ENCODE results near the gene WDR93.

The WDR93 gene

DNA sequence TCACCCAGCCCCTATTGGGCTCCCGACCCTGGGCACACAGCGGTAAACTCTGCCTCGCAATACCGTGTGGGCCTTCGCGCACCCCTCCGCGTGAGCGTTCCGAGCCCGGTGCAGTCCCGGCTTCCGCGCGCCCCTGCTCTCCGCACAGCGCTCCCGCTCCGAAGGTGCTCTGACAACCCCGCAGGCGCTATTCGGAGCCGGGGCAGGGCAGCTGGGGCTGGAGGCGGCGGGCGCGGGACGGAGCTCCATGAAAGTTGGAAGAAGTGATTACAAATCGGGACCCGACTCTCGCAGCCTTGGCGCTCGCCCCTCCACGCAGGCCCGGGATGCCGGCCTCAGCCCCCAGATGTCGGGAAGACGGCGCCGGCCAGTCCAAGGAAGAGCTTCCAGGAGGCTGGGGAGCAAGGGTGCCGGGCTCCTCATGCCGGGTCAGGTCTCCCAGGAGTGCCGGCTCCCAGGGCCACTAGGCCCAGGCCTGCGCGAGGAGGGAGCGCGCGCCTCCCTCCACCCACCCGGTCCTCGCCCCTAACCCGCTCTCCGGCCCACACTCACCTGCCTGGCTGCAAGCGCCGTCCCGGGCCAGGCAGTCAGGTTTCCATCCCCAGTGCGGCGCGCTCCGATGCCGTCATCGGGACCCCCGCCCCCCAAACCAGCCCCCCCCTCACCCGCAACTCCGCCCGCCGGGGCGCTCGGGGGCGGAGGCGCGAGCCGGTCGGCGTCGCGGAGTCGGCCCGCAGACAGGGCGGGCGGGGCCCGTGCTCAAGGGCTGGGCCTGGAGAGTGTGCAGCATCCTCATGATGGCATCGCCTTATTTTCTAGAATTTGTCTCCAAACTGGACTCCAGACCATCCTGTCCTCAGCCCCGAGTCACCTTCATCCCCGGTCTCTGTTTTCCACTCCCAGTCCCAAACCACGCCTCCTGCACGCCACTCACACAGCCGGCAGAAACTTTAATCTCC lies 35.5 kb upstream of the WDR93 start, which contains the start of gene KIF7:
TSS of gene KIF7 (minus strand) at position 621 of the 959 bp plus-strand sequence. CDS start 2,537 bp downstream, outside the sequence.
- Mint-ChIP-seq H3K4me3 (peak within 1 kb of the TSS; percentile 61), H3K36me3 (no peaks in the 10 kb centered on the region), H3K4me1 (peaks cover 14% of the 10 kb centered on the region), H3K9me3 (no peaks in the 10 kb centered on the region), H3K27ac (no peak within 1 kb of the TSS)
- no peak for DNase-seq (ENCODE audit: low spot score in 2 of 2)
- peak; percentile 65 for ATAC-seq

DNA sequence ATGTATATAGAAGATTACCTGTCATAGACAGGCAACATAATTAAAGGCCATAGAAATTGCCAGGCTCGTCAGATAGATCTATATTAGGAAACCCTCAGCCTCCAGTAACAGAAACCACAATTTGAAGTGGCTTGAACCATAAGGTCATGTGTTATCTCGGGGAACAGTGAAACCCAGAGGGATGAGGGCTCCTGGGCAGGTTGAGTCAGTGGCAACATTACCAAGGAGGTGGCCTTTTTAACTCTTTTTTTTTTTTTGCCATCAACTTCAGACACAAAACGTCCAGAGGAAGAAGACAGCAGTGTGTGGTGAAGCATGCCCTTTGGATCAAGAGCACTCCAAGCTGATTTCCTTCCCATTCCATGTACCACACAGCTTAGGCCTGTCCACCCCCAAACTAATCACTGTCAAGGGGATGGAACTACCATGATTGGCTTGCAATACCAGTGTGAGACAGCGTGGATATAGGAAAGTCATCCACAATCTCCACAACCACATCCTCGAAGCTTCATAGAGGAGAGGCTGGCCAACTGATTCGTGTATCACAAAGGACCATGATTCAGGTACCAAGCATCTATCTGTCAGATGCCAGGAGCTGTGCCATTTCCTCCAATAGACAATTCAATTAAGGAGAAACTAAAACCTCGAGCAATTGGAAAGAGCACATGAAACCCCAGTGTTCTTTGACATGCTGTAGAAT lies 34.3 kb upstream of the WDR93 start:
- no peaks in the 10 kb centered on the region for H3K36me3 Mint-ChIP-seq

DNA sequence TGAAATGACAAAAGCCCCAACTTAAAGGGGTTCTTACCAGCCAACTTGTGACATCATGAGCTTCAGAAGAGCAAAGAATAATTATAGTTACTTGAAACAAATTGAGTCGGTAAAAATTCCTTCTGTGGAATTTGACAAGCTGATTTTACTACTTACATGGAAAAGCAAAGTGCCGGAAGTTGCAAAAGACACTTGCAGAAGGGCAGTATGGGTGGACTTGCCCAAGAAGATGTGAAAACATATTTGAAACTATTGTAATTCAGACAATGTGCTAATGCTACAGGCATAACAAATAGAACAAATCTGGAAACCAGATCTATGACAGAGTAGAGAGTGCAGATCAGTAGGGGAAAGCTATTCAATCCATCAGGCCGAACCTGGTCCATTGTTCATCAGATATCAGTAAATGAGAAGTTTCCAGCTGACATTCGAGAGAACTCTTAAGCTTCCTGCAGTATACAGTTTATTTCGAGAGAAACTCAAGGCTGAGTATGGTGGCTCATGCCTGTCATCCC lies 32.9 kb upstream of the WDR93 start:
- Mint-ChIP-seq H3K36me3 (no peaks in the 10 kb centered on the region), H3K27ac (no peak overlapping the region), H3K4me3 (no peak overlapping the region), H3K4me1 (peaks cover 14% of the 10 kb centered on the region), H3K9me3 (no peaks in the 10 kb centered on the region)
- DNase-seq (ENCODE audit: low spot score in 2 of 2) (no peak), ATAC-seq (no peak)

More for the DNA sequence above, 34.3 kb upstream of the WDR93 start:
- Mint-ChIP-seq H3K4me1 (peaks cover 14% of the 10 kb centered on the region), H3K9me3 (no peaks in the 10 kb centered on the region), H3K27ac (no peak overlapping the region), H3K4me3 (peak overlapping the region; percentile 61)
- no peak for ATAC-seq
- no peak for DNase-seq (ENCODE audit: low spot score in 2 of 2)

DNA sequence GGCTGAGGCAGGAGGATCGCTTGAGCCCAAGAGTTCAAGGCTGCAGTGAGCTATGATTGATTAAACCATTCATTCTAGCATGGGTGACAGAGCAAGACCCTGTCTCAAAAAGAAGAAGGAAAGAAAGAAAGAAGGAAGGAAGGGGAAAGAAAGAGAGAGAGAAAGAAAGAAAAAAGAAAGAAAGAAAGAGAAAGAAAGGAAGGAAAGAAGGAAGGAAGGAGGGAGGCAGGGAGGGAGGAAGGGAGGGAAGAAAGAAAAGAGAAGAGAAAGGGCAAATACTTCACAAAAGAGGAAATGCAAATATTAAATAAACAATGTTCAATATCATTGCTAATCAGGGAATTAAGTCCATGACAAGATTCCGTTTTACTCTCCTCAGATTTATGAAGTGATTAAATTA lies 31.3 kb upstream of the WDR93 start:
- no peaks in the 10 kb centered on the region for H3K36me3 Mint-ChIP-seq
- ATAC-seq (no peak), DNase-seq (ENCODE audit: low spot score in 2 of 2) (no peak)
- no peak overlapping the region for H3K4me3 Mint-ChIP-seq
- H3K27ac Mint-ChIP-seq, result peak overlapping the region; percentile 1
- peaks cover 12% of the 10 kb centered on the region for H3K4me1 Mint-ChIP-seq
- H3K9me3 Mint-ChIP-seq, result no peaks in the 10 kb centered on the region

DNA sequence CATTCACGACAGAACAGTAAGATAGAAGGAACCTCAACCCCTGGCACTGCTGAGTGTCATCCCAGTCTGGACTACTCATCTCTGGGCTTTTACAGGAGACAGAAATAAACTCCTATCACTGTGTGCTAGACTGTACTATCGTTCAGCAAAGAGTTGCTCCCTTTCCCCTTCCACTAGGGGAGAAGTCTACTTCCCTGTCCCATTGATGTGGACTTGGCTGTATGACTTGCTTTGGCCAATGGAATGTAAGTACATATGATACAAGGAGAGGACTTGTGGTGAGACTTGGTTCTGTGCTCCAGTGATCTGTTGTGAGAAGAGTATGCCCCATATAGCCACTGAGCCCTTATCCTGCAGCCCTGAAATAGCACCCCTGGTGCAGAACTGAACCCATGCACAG lies 30.1 kb upstream of the WDR93 start:
- H3K27ac Mint-ChIP-seq, result no peak overlapping the region
- no peaks in the 10 kb centered on the region for H3K9me3 Mint-ChIP-seq
- DNase-seq (ENCODE audit: low spot score in 2 of 2), result no peak
- H3K36me3 Mint-ChIP-seq, result no peaks in the 10 kb centered on the region
- peaks cover 4% of the 10 kb centered on the region for H3K4me1 Mint-ChIP-seq
- no peak for ATAC-seq
- no peak overlapping the region for H3K4me3 Mint-ChIP-seq

DNA sequence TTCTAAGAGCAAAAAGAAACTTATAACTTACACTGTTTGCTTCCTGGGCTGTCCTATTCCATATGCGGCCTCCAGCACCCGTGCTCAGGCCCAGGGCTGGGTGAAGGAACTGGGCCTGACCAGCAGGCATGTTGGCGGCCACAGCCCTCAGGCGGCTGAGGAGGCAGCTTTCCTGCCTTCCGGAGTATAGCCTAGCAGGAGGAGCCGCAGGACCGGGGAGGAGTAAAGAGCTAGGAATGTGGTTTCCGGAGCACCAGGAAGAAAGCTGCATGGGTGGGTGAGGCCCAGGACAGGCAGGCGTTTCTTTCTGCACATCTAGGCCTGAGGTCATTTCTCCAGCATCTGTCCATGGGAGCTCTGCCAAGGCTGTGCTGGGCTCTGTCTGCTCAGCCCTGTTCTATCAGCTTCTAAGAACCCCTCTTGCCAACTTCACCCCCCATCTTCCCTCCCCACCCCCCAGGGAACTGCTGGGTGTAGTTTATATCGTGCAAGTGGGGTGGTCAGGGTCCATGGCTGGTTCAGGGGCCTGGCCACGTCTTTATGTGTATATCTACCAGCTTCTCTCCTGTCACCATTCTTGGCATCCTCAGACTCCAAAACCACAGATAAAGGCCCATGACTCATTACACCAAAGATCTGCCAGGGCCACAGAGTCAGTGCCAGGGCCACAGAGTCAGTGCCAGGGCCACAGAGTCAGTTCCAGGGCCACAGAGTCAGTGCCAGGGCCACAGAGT lies 27.6 kb upstream of the WDR93 start:
- Mint-ChIP-seq H3K4me3 (no peak overlapping the region), H3K9me3 (no peaks in the 10 kb centered on the region), H3K27ac (no peak overlapping the region), H3K36me3 (no peaks in the 10 kb centered on the region), H3K4me1 (no peaks in the 10 kb centered on the region)
- ATAC-seq (no peak), DNase-seq (ENCODE audit: low spot score in 2 of 2) (no peak)

DNA sequence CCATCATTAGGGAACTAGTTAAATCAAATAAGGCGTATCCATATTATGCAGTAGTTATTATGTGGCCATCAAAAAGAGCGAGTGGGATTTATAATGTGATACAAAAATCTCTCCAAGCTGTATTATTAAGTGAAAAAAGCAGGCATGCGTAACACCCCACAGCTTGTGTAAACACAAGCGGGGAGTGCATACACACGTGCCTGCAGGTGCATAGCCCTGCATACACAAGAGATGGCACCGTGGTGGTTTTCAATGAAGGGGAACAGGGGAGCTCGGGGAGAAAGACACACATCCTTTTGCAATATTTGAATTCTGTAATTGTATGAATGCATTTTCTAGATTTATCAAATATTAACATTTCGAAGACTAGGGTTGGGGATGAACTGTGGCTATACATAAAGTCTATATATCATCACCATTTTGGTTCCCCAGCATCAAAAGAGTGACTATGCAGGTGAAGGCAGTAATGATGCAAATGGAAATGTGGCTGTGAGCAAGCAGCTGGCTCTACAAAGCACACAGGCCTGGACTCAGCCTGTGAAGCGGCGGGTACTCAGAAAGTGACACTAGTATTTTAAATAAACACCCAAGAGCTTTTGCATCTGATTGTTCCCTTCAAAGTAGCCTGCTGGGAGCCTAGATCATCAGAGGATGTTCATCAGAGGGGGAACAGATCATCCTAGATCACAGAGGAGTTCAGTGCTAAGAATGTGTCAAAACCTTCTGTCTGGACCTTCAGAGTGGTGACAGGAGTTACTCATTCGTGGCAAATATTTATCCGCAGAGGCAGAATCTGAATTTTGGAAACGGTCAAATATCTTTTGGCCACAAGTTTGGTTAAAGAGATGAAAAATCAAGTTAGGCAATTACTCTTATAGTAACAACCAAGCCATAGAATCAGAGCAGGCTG lies 25.9 kb upstream of the WDR93 start:
- Mint-ChIP-seq H3K27ac (no peak overlapping the region), H3K9me3 (no peaks in the 10 kb centered on the region), H3K4me3 (peak overlapping the region; percentile 34), H3K36me3 (no peaks in the 10 kb centered on the region), H3K4me1 (no peaks in the 10 kb centered on the region)
- DNase-seq (ENCODE audit: low spot score in 2 of 2), result no peak
- ATAC-seq, result no peak

DNA sequence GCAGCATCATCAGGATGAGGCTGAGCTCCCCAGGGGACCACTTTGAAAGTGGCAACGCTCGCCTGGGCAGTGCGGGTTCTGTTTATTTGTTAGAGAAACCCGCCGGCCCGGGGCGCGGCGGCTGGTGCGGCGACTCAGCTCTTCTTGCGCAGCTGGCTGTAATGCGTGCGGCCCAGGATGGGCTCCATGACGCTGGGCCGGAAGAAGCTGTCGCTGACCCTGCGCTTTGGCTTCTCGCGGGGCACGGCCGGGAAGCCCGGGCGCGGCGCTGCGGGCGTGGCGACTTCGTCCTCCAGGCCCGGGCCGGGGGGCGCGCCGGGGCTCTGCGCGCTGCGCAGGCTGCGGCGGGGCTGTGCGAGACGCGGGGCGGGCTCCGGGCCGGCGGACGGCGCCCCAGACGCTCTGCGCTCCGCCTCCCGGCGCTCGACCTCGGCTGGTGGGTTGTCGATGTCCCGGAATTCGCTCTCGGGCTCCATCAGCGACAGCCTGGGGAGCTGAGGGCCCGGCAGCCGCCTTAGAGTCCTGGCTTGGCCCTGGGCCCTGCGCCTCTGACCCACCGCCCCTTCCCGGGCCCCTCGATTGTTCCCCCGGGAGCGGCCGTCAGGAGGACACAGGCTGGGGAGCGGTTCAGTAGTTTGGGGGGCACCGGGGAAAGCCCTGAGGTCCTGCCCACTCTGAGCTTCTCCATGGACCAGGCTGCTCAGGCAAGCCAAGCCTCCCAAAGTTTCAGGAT lies 25.0 kb upstream of the WDR93 start:
- Mint-ChIP-seq H3K27ac (no peak overlapping the region), H3K9me3 (no peaks in the 10 kb centered on the region), H3K4me3 (peak overlapping the region; percentile 34), H3K36me3 (no peaks in the 10 kb centered on the region), H3K4me1 (no peaks in the 10 kb centered on the region)
- DNase-seq (ENCODE audit: low spot score in 2 of 2) (no peak), ATAC-seq (peak; percentile 68)

DNA sequence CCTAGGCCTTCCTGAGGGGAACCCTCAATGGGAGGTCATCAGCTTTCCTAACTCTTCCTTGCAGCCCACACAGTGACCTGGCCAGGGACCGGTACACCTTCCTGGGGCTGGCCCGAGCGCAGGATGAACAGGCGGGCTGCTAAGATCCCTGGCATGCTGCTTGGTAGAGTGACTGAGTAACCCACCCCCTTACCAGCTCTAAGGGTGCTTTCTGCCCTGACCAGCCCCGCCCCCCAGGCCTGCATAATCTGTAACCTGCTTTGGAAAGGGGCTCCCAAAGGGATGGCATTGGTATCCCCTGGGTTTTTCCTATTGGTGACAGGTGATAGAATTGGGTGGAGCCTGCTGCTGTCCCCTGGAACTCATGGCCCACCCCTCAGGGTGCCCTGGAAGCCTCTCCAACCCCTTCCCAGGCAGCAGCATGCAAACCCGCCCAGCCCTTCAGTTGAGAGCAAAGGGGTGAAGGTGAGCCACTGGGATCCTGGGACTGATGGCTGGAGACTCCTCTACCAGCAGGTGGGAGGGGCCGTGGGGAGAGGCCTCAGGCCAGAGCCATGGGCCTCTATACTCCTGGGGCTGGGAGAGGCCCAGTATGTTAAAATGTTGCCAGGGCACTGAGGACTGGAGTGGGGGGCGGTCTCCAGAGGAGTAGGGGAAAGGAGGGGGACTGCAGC lies 24.3 kb upstream of the WDR93 start:
- Mint-ChIP-seq H3K9me3 (no peaks in the 10 kb centered on the region), H3K36me3 (no peaks in the 10 kb centered on the region), H3K27ac (no peak overlapping the region), H3K4me3 (peak overlapping the region; percentile 34), H3K4me1 (no peaks in the 10 kb centered on the region)
- no peak for DNase-seq (ENCODE audit: low spot score in 2 of 2)
- no peak for ATAC-seq

DNA sequence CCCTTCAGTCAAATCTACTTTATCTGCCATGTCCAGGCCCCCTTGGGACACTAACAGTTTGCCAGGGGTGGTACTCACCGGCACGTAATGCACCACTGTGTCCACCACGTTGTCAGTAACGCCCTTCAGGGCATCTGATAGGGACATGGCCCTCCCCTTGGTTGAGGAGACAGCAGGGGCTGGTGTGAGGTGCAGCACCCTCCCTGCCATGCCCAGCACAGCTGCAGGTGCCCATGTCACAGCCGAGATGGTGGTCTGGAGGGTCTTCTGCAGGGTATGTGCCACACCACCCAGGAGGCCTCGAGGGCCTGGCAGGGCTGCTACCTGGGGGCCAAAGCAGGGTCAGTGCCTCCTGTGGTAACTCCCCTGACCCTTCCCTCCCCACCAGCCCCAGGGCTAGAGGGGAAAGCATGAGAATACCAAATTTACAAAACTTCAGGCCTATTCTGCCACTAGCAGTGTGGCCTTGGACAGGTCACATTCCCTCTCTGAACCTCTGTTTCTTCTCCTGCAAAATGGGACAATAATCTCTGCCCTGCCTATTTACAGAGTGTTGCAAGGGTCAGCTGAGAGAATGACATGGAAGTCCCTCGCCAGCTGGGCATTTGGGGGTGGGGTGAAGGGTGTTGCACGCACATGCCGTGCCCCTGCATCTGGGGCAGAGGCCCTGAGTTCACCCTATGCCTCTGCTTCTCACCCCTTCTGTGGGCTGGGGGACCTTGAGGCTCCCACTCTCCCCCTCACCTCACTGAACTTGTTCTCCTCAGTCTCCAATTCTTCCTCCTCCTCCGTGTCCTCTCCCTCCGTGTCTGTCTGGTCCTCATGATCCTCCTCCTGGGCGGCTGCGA lies 23.5 kb upstream of the WDR93 start:
- H3K36me3 Mint-ChIP-seq, result no peaks in the 10 kb centered on the region
- no peak overlapping the region for H3K27ac Mint-ChIP-seq
- H3K4me1 Mint-ChIP-seq, result no peaks in the 10 kb centered on the region
- ATAC-seq, result no peak
- H3K9me3 Mint-ChIP-seq, result no peaks in the 10 kb centered on the region
- no peak overlapping the region for H3K4me3 Mint-ChIP-seq
- DNase-seq (ENCODE audit: low spot score in 2 of 2), result no peak

DNA sequence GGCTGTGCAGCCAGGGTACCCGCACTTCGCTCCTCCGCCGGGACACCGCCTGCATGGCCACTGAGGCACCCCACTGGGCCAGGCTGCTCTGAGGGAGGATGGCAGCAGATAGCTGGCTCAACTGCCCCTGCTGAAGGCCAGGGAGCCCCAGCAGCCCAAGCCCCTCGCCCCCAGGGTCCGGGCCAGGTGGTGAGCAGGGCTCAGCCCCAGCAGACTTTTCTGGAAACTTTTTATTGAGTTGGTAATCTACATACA lies 23.0 kb upstream of the WDR93 start:
- H3K9me3 Mint-ChIP-seq, result no peaks in the 10 kb centered on the region
- H3K4me1 Mint-ChIP-seq, result no peaks in the 10 kb centered on the region
- no peak overlapping the region for H3K4me3 Mint-ChIP-seq
- no peak for DNase-seq (ENCODE audit: low spot score in 2 of 2)
- ATAC-seq, result no peak
- H3K36me3 Mint-ChIP-seq, result no peaks in the 10 kb centered on the region
- H3K27ac Mint-ChIP-seq, result no peak overlapping the region

DNA sequence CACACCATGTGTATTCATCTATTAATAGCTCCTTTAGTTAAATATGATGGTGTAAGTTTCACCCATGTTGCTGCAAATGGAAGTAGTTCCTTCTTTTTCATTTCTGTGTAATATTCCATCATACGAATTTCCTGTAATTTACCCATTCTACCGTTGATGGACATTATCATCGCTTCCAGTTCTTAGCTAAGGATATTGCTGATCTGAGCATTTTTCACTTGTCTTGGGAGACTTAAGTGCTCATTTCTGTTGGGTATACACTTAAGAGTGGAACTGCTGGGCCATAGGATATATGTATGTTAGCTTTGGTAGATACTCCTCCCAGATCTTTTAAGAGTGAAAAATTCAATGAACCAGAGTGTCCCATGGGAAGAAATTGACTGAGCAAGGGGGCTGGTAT lies 22.4 kb upstream of the WDR93 start:
- DNase-seq (ENCODE audit: low spot score in 2 of 2) (no peak), ATAC-seq (no peak)
- Mint-ChIP-seq H3K4me3 (no peak overlapping the region), H3K9me3 (no peaks in the 10 kb centered on the region), H3K27ac (no peak overlapping the region), H3K36me3 (no peaks in the 10 kb centered on the region), H3K4me1 (no peaks in the 10 kb centered on the region)

DNA sequence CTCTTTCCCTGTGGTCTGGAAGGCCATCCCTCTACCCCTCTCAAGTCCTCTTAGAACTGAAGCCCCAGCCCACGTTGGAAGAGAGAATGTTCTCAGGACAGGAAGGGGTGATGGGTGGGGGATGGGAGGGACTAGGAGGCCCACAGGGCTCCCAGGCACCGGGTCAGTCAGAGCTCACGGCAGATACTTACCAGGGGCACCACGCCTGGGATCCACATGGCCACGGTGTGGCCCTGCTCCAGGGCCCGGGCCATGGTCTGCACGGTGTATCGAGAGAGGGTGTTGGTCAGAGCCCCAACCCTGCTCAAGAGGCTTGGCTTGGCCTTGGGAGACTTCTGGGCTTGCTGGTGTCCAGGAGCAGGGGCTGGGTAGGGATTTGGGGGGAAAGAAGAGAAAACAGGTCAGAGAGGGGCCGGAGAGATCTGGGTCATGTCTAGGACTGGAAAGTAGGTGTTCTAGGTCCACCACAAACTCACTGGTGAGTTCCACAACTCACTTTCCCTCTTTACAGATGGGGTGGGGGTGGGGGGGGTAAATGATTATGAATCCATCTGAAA lies 21.2 kb upstream of the WDR93 start:
- DNase-seq (ENCODE audit: low spot score in 2 of 2), result no peak

More for the DNA sequence above, 21.2 kb upstream of the WDR93 start:
- Mint-ChIP-seq H3K9me3 (no peaks in the 10 kb centered on the region), H3K4me1 (no peaks in the 10 kb centered on the region), H3K36me3 (no peaks in the 10 kb centered on the region), H3K27ac (no peak overlapping the region), H3K4me3 (no peak overlapping the region)
- no peak for ATAC-seq
